Mononuclear cell (primary cell): Measurements from ENCODE around the gene MYO9A. TPM values are rescaled to one million over a fixed set of nuclear protein-coding genes. Genes with fewer than 3 reads are reported as not detected.
"Not testable (repeated sequence)": the region's sequence is repeated elsewhere in the genome, so short reads cannot be mapped to it uniquely, and the experiment has no call there.

ENCODE experiments used
- H3K27me3 ChIP-seq: 2 replicates; pipeline ENCODE4 v1.6.0; 2011; ENCODE audit warnings: low read length, control low read depth; ENCODE audit not compliant: insufficient read depth
- H3K4me1 ChIP-seq: 2 replicates; pipeline ENCODE4 v1.5.1; 2011; ENCODE audit warnings: mild to moderate bottlenecking, low read length, control low read depth; ENCODE audit not compliant: insufficient read depth
- H3K4me3 ChIP-seq: 2 replicates; pipeline ENCODE4 v1.5.1; 2011; ENCODE audit warnings: mild to moderate bottlenecking, low read length, moderate library complexity
- H3K9me3 ChIP-seq: 2 replicates; pipeline ENCODE4 v1.5.1; 2011; ENCODE audit warnings: low read depth, mild to moderate bottlenecking, control low read depth, low read length
- total RNA-seq: library from RNA; depleted of rRNA; stranded (reverse); fragments of >200 nt; gene quantifications from one replicate; pipeline ENCODE4 v1.2.3, GENCODE V29; 2012

The MYO9A gene
- total RNA-seq, 1 donor, result 25.3 TPM

DNA sequence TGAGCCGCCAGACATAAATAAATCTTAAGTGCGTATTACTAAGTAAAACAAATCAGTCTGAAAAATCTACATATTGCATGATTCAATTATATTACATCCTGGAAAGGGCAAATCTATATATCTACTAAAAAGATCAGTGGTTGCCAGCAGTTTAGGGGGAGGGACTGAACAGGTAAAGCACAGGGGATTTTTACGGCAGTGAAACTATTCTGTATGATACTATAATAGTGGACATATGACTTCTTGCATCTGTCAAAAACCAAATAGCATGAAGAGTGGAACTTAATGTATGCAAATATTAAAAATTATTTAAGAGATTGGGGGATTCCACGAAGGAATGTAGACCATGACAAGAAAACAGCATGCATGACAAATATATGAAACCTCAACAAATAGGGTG is 111.6 kb downstream of the MYO9A start:
- no peaks in the 10 kb centered on the region for H3K27me3 ChIP-seq
- H3K4me1 ChIP-seq, result no peaks in the 10 kb centered on the region
- no peak overlapping the region for H3K4me3 ChIP-seq
- H3K9me3 ChIP-seq, result no peaks in the 10 kb centered on the region

GRCh38 chr15:72005483-72005882 is 112.5 kb downstream of the MYO9A start:
- Histone ChIP-seq H3K4me3 (no peak overlapping the region), H3K27me3 (no peaks in the 10 kb centered on the region), H3K4me1 (no peaks in the 10 kb centered on the region), H3K9me3 (no peaks in the 10 kb centered on the region)

DNA sequence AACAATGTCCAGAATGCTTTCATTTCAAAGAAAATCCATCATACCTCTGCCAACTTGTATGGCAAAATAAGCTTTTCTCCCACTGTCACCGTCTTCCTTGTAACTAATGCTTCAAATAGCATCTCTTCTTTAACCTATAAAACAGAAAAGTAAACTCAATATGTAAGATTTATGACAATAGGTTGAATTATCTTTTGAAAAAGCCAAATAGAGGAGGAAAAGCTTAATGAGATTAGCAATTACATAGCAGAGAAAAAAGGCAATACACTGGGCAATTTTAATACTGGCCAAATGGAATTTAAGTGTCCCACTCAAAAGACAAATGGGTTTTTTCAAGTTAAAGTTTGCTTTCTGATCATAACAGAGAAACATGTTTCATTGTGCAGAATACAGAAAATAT is 118.1 kb downstream of the MYO9A start:
- Histone ChIP-seq H3K9me3 (no peaks in the 10 kb centered on the region), H3K4me3 (no peak overlapping the region), H3K4me1 (no peaks in the 10 kb centered on the region), H3K27me3 (no peaks in the 10 kb centered on the region)

GRCh38 chr15:71998717-71999116 is 119.2 kb downstream of the MYO9A start:
- not testable (repeated sequence) for H3K27me3 ChIP-seq, H3K4me1 ChIP-seq, H3K4me3 ChIP-seq, H3K9me3 ChIP-seq

- Histone ChIP-seq H3K9me3 (no peaks in the 10 kb centered on the region), H3K27me3 (no peaks in the 10 kb centered on the region), H3K4me3 (no peak overlapping the region), H3K4me1 (no peaks in the 10 kb centered on the region)
Measured at GRCh38 chr15:71997691-71998090, 120.3 kb downstream of the MYO9A start.

GRCh38 chr15:71975816-71976150 is 142.2 kb downstream of the MYO9A start:
- H3K4me3 ChIP-seq, result no peak overlapping the region
- no peaks in the 10 kb centered on the region for H3K27me3 ChIP-seq
- no peaks in the 10 kb centered on the region for H3K4me1 ChIP-seq
- H3K9me3 ChIP-seq, result no peaks in the 10 kb centered on the region

DNA sequence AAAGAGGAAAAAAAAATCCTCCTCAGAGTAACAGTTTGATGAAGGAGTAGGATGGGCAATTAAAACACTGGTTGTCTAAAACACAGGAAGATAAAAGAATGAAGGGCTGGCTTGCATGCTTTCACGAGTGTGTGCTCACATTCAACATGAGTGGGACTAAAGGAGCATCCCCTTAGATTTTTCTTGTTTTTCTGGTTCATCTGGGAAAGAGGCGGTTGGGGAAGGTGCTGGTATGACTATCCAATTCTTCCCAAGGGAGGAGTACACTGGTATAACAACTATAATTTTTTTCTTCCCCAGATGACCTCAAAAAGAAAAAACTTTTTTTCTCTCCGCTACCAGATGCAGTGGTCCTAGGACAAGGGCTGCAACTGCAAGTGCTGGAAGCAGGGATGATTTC is 143.7 kb downstream of the MYO9A start:
- H3K4me1 ChIP-seq, result no peaks in the 10 kb centered on the region
- no peaks in the 10 kb centered on the region for H3K27me3 ChIP-seq
- no peak overlapping the region for H3K4me3 ChIP-seq

GRCh38 chr15:71973366-71973765 is 144.6 kb downstream of the MYO9A start:
- no peak overlapping the region for H3K4me3 ChIP-seq
- H3K4me1 ChIP-seq, result no peaks in the 10 kb centered on the region
- no peaks in the 10 kb centered on the region for H3K27me3 ChIP-seq
- no peaks in the 10 kb centered on the region for H3K9me3 ChIP-seq

More for the DNA sequence above, 143.7 kb downstream of the MYO9A start:
- H3K9me3 ChIP-seq, result no peaks in the 10 kb centered on the region

GRCh38 chr15:71971905-71972304 is 146.0 kb downstream of the MYO9A start:
- Histone ChIP-seq H3K9me3 (no peaks in the 10 kb centered on the region), H3K4me1 (no peaks in the 10 kb centered on the region), H3K27me3 (no peaks in the 10 kb centered on the region), H3K4me3 (no peak overlapping the region)

DNA sequence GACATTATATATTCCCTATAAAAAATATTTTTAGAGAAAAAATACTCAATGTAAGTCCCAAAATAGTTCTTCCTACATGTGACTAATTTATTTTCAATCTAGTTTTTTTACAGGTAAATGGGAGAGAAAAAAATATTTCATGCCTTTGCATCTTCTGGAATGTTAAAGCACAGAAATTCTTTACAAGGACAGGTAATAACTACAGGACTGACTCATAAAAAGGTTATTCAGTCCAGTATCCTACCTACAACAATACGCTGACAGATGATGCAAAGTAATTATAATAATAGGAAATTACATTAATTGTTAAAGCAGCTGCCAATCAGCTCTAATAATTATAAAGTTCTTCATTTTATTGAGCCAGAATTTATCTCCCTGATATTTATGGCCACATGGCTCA is 147.5 kb downstream of the MYO9A start:
- H3K4me1 ChIP-seq, result no peaks in the 10 kb centered on the region
- no peaks in the 10 kb centered on the region for H3K9me3 ChIP-seq
- H3K27me3 ChIP-seq, result no peaks in the 10 kb centered on the region
- H3K4me3 ChIP-seq, result no peak overlapping the region

GRCh38 chr15:71962537-71962936 is 155.4 kb downstream of the MYO9A start:
- Histone ChIP-seq H3K4me1 (no peaks in the 10 kb centered on the region), H3K27me3 (no peaks in the 10 kb centered on the region), H3K4me3 (no peak overlapping the region), H3K9me3 (no peaks in the 10 kb centered on the region)

DNA sequence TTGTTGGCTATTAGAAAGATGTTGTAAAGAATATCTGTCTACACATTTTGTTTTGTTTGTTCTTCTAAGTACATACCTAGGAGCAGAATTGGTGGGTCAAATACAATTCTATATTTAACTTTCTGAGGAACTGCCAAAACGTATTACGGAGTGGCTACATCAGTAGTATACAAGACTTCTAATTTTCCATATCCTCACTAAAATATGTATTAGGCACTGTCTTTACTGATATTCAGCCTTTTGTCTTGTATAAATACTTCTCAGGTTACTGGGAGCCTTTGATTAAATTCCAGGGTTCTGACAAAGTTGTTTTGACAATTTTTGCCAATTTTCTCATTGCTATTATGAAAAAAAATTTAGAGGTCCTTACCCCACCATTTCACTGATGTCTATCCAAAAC is 160.9 kb downstream of the MYO9A start:
- Histone ChIP-seq H3K4me3 (no peak overlapping the region), H3K9me3 (no peaks in the 10 kb centered on the region), H3K4me1 (no peaks in the 10 kb centered on the region), H3K27me3 (no peaks in the 10 kb centered on the region)

GRCh38 chr15:71951134-71951533 is 166.8 kb downstream of the MYO9A start:
- Histone ChIP-seq H3K4me1 (no peaks in the 10 kb centered on the region), H3K27me3 (no peaks in the 10 kb centered on the region), H3K4me3 (no peak overlapping the region), H3K9me3 (no peaks in the 10 kb centered on the region)

DNA sequence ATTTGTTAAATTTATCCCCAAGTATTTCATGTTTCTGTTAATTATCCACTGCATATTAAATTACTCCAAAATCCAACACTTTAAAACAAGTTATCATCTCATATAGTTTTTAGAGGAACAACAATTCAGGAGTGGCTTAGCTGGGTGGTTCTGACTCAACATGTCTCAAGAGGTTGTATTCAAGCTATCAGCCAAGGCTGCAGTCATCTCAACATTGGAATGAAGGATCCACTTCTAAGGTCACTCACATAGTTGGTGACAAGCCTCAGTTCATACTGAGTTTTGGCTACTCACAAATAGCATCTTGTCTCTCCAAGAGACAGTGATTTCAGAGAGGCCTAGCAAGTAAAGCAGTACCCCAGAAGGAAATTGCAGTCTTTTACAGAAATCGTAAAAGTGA is 172.9 kb downstream of the MYO9A start:
- Histone ChIP-seq H3K4me3 (no peak overlapping the region), H3K9me3 (no peaks in the 10 kb centered on the region), H3K27me3 (no peaks in the 10 kb centered on the region), H3K4me1 (no peaks in the 10 kb centered on the region)

GRCh38 chr15:71943806-71944205 is 174.1 kb downstream of the MYO9A start:
- Histone ChIP-seq H3K27me3 (no peaks in the 10 kb centered on the region), H3K4me1 (no peaks in the 10 kb centered on the region), H3K4me3 (no peak overlapping the region), H3K9me3 (no peaks in the 10 kb centered on the region)

GRCh38 chr15:71939981-71940588 is 177.9 kb downstream of the MYO9A start:
- Histone ChIP-seq H3K4me1 (no peaks in the 10 kb centered on the region), H3K9me3 (no peaks in the 10 kb centered on the region), H3K27me3 (no peaks in the 10 kb centered on the region), H3K4me3 (no peak overlapping the region)
